Stimulated activated effector memory CD8-positive, alpha-beta T cell treated with anti-CD3 and anti-CD28 coated beads, Interleukin-12 subunit alpha, Interleukin-12 subunit beta, amount 100 ng/mL, for 72 hours (primary cell): ENCODE results near the gene BCL11B.

ENCODE experiments used
- ATAC-seq: fragments of 150-1000 bp; cut with Tn5 transposase; 2 replicates; pipeline ENCODE4 v1.10.0; 2021
- DNase-seq, 2 donors: peaks; one replicate each; pipeline ENCODE4 v3.0.0; 2021 to 2022; ENCODE audit warnings: low spot score in 2 of 2
- H3K27ac Mint-ChIP-seq: one replicate; pipeline ENCODE4 v1.8.0; 2022; ENCODE audit warnings: mild to moderate bottlenecking, mixed read lengths
- H3K36me3 Mint-ChIP-seq: one replicate; pipeline ENCODE4 v1.8.0; 2022; ENCODE audit warnings: mild to moderate bottlenecking, mixed read lengths
- H3K4me1 Mint-ChIP-seq: one replicate; pipeline ENCODE4 v1.8.0; 2022; ENCODE audit warnings: mixed read lengths
- H3K4me3 Mint-ChIP-seq: one replicate; pipeline ENCODE4 v1.8.0; 2022; ENCODE audit warnings: mild to moderate bottlenecking, mixed read lengths
- H3K9me3 Mint-ChIP-seq: one replicate; pipeline ENCODE4 v1.8.0; 2022; ENCODE audit warnings: mixed read lengths

BCL11B gene

GRCh38 chr14:99265571-99265970, 6.4 kb downstream of the BCL11B start:
- Mint-ChIP-seq H3K36me3 (peaks cover 75% of the 10 kb centered on the region), H3K9me3 (no peaks in the 10 kb centered on the region), H3K4me1 (peaks cover 81% of the 10 kb centered on the region), H3K27ac (peak overlapping the region; percentile 99), H3K4me3 (peak overlapping the region; percentile 89)
- no peak for ATAC-seq
- DNase-seq, result no peak

GRCh38 chr14:99264691-99265450, 7.1 kb downstream of the BCL11B start:
- ATAC-seq (no peak), DNase-seq (no peak)
- Mint-ChIP-seq H3K27ac (peak overlapping the region; percentile 99), H3K9me3 (no peaks in the 10 kb centered on the region), H3K4me3 (peak overlapping the region; percentile 89), H3K36me3 (peaks cover 77% of the 10 kb centered on the region), H3K4me1 (peaks cover 88% of the 10 kb centered on the region)

DNA sequence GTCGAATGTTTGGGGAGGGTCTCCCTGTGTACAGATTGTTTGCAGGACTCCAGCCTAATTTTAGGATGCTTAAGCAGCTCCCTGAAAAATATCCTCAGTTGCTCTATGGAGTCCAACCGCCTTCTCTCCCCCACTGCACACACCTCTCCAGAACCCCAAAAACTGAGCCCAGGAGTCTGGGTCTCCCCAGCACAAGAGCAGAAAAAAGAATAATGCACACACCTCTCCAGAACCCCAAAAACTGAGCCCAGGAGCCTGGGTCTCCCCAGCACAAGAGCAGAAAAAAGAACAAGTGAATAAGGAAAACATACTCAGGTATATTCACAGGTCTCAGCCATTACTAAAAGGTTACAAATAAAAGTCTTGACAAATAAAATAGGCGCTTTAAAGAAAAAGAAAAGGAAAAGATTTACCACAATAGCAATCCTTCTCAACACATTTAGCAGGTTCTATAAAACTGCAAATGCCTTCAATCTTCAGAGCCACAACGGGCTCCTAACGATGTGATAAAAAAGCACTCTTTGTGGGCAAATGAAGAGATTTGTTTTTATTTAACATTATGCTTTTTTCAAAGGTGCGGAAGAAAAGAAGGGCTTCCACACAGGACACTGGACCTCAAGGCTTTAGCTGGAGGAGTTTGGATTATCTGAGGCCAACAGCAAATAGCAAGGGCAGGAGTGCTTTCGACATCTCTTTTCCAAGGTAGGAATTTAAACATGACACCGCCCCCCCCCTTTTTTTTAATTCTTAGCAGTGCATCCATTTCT, 8.2 kb downstream of the BCL11B start:
- DNase-seq, result no peak
- H3K27ac Mint-ChIP-seq, result peak overlapping the region; percentile 99
- no peak for ATAC-seq
- H3K36me3 Mint-ChIP-seq, result peaks cover 72% of the 10 kb centered on the region
- H3K4me3 Mint-ChIP-seq, result peak overlapping the region; percentile 89
- H3K4me1 Mint-ChIP-seq, result peaks cover 97% of the 10 kb centered on the region
- no peaks in the 10 kb centered on the region for H3K9me3 Mint-ChIP-seq

DNA sequence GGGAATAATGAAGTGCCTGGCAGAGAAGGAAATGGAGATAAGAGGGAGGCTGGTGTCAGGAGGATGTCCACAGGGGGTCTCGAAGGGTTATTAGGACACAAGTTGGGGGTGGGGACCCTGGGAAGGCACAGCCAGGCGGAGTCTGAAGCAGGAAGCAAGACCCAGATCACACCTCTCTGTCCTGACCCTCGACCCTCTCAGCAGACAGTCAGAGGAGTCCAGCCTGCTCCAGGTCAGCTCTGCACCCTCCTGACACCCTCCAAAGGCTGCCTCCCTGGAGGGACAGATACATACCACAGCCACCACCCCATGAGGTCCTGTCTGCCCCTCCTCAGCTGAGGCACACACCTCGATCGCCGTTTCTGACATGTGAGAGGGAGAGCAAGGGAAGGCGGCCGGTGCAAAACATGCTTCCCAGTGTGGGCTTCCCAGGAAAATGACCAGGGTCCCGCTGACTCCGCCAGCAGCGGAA, 9.0 kb downstream of the BCL11B start:
- Mint-ChIP-seq H3K27ac (peak overlapping the region; percentile 99), H3K4me3 (peak overlapping the region; percentile 89), H3K36me3 (peaks cover 76% of the 10 kb centered on the region), H3K4me1 (peaks cover 97% of the 10 kb centered on the region), H3K9me3 (no peaks in the 10 kb centered on the region)
- no peak for ATAC-seq
- no peak for DNase-seq

DNA sequence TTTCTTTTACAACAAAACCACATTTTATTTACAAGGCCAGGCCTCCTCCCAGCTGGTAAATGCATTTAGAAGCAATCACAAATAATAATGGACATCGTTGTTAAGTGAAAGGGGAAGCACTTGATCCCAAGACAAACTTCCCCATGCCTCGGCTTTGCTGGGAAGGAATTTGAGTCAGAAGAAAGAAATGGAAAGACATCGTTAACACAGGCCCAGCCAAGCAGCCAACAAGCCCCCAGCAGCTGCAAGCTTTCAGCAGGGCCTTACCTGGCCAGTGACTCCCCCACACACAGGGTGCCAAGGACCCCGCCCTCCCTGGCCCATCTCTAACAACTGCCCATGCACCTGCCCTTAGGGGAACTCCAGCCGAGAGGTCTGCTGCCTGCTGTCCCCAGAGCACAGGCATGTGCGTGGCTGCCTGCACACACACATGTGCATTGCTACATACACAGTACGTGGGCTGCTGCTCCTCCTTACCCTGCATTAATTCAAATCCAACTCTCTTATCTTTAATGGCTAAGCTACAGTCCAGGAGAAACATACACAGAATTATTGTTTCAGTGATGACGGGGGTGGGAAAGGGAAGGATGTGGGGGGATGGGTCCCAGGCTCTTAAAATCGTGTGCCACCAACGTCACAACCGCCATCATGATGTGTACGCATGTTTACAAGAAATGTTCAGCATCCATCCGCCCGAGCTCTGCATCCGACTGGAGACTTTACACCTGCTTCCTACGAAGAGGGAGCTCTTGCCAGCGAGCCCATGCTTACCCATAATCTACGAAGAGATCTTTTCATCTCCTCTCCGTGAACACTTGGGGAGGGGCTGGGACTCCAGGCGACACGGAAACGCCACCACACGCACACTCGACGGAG, 9.8 kb downstream of the BCL11B start:
- Mint-ChIP-seq H3K9me3 (no peaks in the 10 kb centered on the region), H3K4me1 (peaks cover 97% of the 10 kb centered on the region), H3K4me3 (peak overlapping the region; percentile 89), H3K36me3 (peaks cover 76% of the 10 kb centered on the region), H3K27ac (peak overlapping the region; percentile 99)
- peak; percentile 64 for ATAC-seq
- peak in 1 of 2 donors; percentile 77 for DNase-seq

GRCh38 chr14:99260587-99261551, 11.1 kb downstream of the BCL11B start:
- peak in 1 of 2 donors; percentile 80 for DNase-seq
- Mint-ChIP-seq H3K4me1 (peaks cover 97% of the 10 kb centered on the region), H3K4me3 (peak overlapping the region; percentile 89), H3K36me3 (peaks cover 76% of the 10 kb centered on the region), H3K9me3 (no peaks in the 10 kb centered on the region), H3K27ac (peak overlapping the region; percentile 99)
- ATAC-seq, result peak; percentile 60

DNA sequence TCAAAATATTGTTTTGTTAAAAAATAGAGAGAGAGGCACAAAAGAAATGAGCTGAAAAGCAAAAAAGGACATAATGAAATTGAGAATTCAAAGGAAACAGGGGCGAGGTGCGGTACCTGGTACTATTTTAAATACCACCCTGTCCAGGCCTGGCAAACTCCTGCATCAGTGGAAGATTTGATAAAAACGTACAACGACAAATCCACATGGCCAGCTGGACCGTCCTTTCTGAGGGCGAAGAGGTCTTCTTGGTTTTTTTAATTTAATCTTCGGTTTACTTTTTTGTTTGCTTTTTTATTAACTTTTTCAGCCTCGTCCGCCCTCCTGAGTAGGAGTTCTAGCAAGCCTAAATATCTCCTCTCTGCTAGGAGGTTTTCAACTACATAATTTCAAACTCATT, 11.9 kb downstream of the BCL11B start:
- Mint-ChIP-seq H3K36me3 (peaks cover 83% of the 10 kb centered on the region), H3K9me3 (no peaks in the 10 kb centered on the region), H3K4me3 (peak overlapping the region; percentile 89), H3K27ac (peak overlapping the region; percentile 99), H3K4me1 (peaks cover 97% of the 10 kb centered on the region)
- ATAC-seq, result no peak
- DNase-seq, result no peak

DNA sequence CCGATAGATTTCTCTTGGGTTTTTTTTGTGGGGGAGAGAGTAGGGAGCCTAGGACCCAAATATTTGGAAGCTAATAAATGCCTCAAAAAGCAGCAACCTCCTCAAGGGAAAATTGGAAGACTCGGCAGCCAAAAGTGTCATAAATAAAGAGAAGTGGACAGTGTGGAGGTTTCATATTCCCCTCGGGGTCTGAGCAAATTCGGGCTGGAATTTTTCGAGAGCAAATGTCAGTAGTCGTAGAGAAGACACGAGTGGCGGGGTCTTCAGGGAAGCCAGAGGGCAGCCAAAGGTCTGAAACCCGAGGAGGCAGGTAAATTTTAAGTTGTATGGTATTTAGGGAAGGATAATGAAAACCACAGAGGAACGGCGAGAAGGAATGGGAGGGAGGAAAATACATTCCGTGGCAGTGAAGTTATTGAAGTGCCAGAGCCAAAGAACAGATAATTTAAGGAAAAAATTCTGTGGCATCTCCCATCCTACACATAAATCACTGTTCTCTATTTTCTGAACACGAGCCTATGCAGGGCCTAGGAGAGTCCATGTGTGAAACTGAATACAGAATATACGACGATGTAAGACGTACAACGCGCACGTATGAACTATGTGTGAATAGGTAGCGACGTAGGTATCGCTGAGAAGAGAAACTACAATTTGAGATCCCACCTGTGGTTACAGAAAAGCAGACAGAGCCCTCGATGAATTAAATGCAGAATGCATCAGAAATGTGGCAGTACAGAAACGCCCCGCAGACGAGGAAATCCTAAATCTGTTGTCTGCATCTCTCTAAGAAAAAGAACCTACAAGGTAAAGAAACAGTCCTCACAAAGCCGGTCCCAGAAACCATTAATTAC, 12.9 kb downstream of the BCL11B start:
- peaks cover 93% of the 10 kb centered on the region for H3K36me3 Mint-ChIP-seq
- peaks cover 94% of the 10 kb centered on the region for H3K4me1 Mint-ChIP-seq
- DNase-seq, result no peak
- peak overlapping the region; percentile 89 for H3K4me3 Mint-ChIP-seq
- H3K9me3 Mint-ChIP-seq, result no peaks in the 10 kb centered on the region
- peak overlapping the region; percentile 99 for H3K27ac Mint-ChIP-seq
- peak; percentile 67 for ATAC-seq

DNA sequence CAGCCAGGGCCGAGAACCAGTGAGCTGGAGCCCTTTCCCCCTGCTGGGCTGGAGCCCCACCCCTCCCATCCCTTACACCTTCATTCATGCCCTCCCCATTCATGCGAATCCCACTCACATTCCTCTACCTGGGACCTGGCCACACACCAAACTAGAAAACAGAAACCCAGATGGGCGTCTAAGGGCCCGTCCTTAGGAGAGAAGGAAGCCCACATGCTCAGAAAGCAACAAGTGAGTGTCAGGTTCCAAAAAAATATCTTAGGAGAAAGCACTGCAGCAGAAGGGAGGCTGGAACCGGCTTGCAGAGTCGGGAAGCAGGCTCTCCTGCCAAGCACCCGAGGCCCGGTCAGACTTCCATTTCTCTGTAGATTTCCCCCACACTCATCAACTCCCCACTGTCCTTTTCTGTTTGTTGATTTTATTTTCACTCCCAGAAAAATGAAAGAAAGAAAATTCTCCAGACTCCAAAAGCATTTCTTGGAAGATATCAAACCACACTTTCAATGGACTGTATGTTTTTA, 13.6 kb downstream of the BCL11B start:
- Mint-ChIP-seq H3K27ac (peak overlapping the region; percentile 99), H3K36me3 (peaks cover 93% of the 10 kb centered on the region), H3K9me3 (no peaks in the 10 kb centered on the region), H3K4me1 (peaks cover 94% of the 10 kb centered on the region), H3K4me3 (peak overlapping the region; percentile 89)
- ATAC-seq, result no peak
- no peak for DNase-seq

DNA sequence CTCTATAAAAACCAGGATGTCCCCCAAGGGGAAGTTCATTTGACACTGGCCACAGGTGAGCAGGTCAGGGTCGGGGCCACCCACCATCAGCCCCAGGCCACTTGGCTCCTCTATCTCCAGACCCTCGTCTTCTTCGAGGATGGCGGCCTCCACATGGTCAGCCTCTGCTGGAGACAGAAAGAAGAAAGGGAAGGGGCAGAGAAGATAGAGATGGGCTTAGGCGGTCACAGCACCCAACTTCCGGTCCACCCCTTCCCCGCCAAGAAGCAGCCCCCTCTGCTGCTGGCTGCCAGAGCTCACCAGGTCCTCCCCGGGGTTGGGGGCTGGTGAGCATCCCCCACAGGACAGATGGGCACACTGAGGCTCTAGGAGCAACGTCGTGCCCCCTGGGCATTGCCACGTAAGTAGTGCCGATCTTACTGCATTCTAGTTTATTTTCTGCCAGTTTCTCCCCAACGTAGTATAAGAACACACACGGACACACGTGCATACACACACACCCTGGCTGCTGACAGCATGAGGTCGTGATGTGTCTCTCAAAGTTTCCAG, 14.2 kb downstream of the BCL11B start:
- ATAC-seq, result no peak
- Mint-ChIP-seq H3K4me1 (peaks cover 94% of the 10 kb centered on the region), H3K36me3 (peaks cover 94% of the 10 kb centered on the region)

GRCh38 chr14:99257122-99257672, 14.8 kb downstream of the BCL11B start:
- DNase-seq (no peak), ATAC-seq (no peak)
- Mint-ChIP-seq H3K4me1 (peaks cover 94% of the 10 kb centered on the region), H3K9me3 (no peaks in the 10 kb centered on the region), H3K36me3 (peaks cover 94% of the 10 kb centered on the region), H3K4me3 (peak overlapping the region; percentile 89), H3K27ac (peak overlapping the region; percentile 99)

More for the DNA sequence above, 14.2 kb downstream of the BCL11B start:
- H3K9me3 Mint-ChIP-seq, result no peaks in the 10 kb centered on the region
- no peak for DNase-seq
- H3K27ac Mint-ChIP-seq, result peak overlapping the region; percentile 99
- peak overlapping the region; percentile 89 for H3K4me3 Mint-ChIP-seq

- Mint-ChIP-seq H3K36me3 (peaks cover 95% of the 10 kb centered on the region), H3K4me1 (peaks cover 92% of the 10 kb centered on the region), H3K9me3 (no peaks in the 10 kb centered on the region), H3K27ac (peak overlapping the region; percentile 99), H3K4me3 (peak overlapping the region; percentile 89)
- DNase-seq (no peak), ATAC-seq (no peak)
Observed at GRCh38 chr14:99256483-99256874, 15.5 kb downstream of the BCL11B start.
